ENCODE measurements around the gene CYP2S1.
"Not testable (repeated sequence)": the region's sequence is repeated elsewhere in the genome, so short reads cannot be mapped to it uniquely, and the experiment has no call there.

Gene CYP2S1

DNA sequence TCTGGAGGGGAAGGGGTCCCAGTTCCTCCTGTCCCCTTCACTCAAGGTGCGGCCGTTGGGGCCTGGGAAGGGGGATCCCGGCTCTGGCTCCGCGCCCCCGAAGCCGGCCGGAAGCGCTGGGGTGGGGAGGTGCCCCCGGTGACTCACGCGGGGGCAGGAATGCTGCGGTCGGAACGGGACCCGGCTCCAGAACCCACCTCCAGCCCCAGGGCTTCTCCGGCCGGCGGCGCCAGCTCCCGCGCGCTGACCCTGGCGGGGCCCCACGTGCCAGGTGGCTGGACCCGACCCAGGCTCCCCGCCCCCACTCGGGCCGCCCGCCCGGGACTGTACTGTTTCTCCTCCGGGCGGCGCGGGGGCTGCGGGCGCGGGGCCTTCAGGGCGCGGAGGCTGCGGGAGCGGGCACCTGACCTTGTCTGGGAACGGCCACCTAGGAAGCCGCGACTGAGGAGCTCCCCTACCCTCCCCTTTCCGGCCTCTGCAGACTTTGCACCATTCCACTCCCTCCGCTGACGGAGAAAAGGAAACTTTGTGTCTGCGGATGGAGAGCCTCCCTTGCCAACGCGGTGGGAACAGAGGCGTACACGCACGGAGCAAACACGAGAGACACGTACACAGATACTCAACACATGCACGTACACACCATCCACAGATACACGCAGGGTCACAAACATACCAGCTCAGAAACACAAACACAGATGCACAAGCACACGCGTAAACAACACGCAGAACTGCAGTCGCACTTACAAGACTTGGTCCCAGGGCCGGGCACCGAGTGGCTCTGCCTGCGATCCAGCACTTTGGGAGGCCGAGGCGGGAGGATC is 33.2 kb downstream of the CYP2S1 start:
- DNase-seq (ENCODE audit: low spot score): no peak

DNA sequence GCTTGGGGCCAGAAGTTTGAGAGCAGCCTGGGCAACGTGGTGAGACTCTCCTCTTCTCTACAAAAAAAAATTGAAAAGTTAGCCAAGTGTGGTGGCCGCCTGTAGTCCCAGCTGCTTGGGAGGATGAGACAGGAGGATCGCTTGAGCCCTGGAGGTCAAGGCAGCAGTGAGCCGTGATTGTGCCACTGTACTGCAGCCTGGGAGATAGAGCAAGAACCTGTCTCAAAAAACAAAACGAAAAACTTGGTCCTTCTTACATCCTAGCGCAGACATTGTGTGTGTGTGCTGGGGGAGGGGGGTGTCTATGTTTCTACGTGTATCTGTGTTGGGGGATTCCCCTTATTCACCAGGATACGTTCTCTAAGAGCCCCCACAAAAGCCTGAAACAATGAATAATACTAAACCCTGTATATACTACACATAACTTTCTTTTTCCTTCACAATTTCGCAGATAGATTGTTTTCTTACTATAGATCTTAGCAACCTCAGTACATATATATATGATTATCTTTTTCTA is 33.9 kb downstream of the CYP2S1 start:
- DNase-seq (ENCODE audit: low spot score): no peak

DNA sequence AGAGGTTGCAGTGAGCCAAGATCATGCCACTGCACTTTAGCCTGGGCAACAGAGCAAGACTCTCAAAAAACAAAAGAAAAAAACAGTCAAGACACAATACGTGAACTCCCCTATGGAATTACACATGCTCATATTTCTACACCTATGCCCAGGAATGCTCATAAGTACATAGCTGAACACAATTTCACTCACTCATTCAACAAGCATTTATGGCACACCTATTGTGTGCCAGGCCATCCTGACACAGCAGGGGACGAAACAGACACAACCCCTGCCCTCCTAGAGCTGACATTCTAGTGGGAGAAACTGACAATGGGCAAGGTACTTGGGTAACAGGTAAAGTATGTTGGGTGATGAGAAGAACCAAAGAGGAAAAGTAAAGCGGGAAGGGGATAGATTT is 35.5 kb downstream of the CYP2S1 start:
- no peak for DNase-seq (ENCODE audit: low spot score)

DNA sequence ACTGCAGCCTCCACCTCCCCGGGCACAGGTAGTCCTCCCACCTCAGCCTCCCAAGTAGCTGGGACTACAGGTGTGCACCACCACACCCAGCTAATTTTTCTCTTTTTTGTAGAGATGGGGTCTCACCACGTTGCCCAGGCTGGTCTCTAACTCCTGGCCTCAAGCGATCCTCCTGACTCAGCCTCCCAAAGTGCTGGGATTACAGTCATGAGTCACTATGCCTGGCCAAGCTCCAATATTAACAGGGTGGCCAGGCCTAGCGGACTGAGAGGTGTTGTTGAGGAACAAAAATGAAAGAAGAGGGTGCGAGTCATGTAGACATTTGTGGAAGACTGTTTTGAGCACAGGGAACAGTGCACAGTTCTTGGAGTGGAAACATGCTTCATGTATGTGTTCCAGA is 36.3 kb downstream of the CYP2S1 start:
- DNase-seq (ENCODE audit: low spot score): not testable (repeated sequence)

DNA sequence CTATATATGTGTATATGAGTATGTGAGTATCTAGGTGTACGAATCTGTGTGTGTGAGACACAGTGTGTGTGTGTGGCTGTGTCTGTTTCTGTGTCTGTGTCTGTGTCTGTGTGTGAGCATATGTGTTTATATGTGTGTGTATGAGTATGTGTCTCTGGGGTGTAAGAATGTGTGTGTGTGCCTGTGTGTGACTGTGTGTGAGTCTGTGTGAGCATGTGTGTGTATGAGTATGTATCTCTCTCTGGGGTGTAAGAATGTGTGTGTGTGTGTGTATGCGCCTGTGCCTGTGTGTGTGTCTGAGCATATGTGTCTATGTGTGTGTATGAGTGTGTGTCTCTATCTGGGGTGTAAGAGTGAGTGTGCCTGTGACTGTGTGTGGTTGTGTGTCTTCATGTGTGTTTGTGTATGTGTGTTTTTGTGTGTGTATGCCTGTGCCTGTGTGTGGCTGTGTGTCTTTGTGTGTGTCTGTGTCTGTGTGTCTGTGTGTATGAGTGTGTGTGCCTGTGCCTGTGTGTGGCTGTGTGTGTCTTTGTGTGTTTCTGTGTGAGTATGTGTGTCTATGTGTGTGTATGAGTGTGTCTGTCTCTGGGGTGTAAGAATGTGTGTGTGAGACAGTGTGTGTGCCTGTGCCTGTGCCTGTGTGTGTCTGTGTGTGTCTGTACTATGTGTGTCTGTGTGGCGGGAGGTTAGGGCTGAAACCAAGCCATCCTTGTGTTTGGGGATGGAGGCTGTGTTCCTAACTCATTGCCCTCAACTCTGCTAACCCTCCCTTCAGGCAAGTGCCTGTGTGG is 37.2 kb downstream of the CYP2S1 start:
- DNase-seq (ENCODE audit: low spot score): no peak

DNA sequence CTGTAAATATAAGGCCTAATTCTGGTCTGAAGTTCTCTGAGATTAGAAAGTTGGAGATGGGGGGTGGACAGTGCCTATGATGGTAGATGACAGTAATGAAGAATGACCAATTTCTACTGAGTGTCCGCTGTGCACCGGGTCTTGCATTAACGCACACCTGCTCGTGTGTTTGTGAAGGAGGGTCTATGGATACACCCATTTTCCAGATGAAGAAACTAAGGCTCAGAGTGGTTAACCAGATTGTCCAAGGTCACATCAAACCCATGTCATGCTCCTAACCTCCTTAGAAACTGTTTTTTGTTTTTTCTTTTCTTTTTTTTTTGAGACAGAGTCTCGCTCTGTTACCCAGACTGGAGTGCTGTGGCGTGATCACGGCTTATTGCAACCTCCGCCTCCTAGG is 39.7 kb downstream of the CYP2S1 start:
- DNase-seq (ENCODE audit: low spot score): no peak

DNA sequence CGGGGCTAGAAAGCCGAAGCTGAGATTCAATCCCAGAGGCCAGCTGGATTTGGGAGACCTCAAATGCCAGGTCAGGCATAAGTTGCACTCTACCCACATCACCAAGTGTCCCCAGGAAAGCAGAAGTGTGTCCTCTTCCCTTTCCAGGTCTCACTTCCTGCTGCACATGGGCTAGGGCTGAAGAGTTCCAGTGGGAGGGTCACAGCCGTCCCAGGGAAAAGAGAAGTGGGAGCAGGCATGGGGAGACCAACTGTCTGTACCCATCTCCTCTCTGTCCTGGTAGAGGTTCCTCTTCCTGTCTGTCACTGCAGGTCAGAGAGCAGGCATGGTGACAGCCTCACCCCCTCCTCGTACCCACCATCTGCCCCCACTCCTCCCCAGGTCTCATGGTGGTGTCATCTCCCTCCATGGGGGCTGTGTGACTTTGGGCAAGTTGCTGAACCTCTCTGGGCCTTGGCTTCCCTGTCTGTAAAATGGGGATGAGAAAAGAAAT is 40.8 kb downstream of the CYP2S1 start:
- DNase-seq (ENCODE audit: low spot score): no peak

DNA sequence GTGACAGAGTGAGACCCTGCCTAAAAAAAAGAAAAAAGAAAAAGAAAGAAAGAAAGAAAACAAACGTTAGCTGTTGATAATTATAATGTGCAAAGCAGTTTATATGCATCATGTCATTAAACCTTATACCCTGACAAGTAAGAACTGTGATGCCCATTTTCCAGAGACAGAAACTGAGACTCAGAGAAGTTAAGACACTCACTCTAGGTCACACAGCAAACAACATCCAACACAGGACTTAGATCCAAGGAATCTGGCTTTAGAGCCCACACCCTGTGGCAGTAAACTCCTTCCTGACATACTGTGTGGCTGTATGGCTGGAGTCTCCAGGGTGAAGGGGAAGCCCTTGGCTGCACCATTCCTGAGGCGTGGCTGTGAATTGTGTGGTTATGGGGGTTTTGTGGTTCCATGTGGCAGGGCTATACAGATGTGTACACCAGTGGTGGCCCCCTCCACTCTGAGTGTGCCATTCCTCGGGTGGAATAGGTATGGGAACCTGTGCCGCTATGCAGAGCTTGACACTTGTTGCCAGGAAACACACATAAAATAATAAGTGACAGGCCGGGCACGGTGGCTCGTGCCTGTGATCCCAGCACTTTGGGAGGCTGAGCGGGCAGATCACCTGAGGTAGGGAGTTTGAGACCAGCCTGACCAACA is 41.6 kb downstream of the CYP2S1 start:
- no peak for DNase-seq (ENCODE audit: low spot score)

DNA sequence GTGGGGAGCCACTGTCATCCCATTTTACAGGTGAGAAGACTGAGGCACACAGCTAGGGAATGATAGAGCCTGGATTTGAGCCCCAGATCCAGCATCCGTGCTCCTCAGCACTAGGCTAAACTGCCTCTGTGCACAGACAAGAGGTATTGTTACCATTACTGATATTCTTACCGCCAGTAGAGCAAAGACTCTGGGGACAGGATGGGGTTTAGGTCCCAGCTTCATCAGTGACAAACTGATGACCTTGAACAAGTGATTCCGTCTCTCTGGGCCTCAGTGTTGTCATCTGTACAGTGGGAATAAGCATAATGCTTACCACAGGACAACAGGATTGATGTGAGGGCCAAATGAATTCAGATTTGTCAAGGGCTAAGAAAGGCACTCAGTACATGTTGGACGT is 42.5 kb downstream of the CYP2S1 start:
- DNase-seq (ENCODE audit: low spot score): no peak

DNA sequence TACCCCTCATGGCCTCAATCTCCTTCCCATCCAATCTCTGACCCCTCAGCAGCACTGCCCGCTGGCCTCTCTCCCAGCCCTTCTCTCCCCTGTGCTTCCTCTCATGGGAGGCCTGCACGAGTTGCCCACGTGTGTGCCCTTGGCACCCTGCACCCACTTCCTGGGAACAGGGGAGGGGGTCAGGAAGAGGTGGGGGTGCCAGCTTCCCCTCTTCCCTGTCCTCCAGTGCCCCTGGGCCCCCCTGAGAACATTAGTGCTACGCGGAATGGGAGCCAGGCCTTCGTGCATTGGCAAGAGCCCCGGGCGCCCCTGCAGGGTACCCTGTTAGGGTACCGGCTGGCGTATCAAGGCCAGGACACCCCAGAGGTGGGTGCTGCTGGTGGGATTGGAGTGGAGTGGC is 45.2 kb downstream of the CYP2S1 start:
- DNase-seq (ENCODE audit: low spot score): no peak

DNA sequence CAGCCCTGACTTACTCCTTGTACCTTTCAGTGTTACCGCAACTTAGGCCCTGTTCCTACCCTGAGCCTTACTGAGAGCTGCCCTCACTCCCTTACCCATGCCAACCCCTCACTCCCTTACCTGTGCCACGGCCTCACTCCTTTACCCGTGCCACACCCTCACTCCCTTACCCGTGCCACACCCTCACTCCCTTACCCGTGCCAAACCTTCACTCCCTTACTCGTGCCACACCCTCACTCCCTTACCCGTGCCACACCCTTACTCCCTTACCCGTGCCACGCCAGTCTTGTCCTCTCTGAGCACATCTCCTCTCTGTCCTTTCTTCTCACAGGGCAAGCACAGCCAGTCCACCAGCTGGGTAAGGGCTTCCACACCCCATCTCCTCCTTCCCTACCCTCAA is 46.3 kb downstream of the CYP2S1 start:
- DNase-seq (ENCODE audit: low spot score): no peak

DNA sequence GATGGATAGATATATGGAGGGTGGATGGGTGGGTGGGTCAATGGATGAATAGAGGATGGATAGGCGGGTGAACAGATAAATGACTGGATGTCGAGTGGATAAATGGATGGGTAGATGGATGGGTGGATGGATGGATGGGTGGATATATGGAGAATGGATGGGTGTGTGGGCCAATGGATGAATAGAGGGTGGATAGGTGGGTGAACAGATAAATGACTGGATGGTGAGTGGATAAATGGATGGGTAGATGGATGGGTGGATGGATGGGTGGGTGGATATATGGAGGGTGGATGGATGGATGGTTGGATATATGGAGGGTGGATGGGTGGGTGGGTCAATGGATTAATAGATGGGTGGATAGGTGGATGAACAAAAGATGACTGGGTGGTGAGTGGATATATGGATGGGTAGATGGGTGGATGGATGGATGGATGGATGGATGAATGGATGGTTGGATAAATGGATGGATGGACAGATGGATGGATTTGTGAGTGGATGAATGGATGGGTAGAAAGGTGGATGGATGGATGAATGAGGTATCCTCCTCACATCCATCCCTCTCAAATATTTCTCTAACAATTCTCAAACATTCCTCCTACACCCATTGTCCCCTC is 47.0 kb downstream of the CYP2S1 start:
- no peak for DNase-seq (ENCODE audit: low spot score)

DNA sequence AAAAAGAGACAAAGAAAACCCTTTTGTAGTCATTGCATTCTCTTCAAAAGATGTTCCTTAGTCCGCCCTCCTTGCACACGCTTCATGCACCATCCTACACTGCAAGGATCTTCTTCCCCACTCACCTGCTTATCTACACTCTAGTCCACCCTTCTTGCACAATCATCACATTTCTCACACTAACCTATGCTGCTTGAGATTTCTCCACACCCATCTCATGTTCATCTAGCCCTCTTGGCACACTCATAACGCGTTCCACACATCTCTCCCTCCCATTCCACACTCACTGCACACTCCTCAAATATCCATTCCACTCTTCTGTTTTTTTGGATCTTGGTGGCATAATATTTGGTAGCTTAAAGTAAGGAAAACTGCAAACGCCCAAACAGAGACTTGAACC is 48.8 kb downstream of the CYP2S1 start:
- no peak for DNase-seq (ENCODE audit: low spot score)

DNA sequence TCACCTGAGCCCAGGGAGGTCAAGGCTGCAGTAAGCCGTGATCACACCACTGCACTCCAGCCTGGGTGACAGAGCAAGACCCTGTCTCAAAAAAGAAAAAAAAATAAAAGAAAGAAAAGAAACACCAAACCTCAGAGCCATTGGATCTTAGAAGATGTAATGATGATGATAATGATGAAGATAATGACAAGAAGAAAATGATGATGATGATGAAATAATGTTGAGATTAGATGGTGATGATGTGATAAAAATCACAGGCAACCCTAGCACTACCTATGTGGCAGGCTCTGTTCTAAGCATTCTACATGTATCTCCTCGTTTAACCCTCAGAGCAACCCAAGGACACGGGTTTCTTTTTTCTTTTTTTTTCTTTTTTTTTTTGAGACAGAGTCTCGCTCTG is 51.1 kb downstream of the CYP2S1 start:
- no peak for DNase-seq (ENCODE audit: low spot score)

DNA sequence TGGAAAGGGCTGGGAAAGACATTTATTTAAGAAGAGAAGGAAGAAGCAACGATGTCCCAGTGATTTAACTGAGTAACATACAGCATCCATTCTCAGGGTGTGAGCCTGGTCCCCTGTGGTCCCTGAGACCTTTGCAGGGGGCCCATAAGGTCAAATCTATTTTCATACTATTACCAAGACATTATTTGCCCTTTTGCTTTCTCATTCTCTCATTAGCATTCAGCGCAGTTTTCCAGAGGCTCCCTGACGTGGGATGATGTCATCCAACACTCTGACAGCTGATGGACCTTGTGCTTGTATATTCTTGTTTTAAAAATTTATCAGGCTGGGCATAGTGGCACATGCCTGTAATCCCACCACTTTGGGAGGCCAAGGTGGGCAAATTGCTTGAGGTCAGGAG is 52.8 kb downstream of the CYP2S1 start:
- no peak for DNase-seq (ENCODE audit: low spot score)

DNA sequence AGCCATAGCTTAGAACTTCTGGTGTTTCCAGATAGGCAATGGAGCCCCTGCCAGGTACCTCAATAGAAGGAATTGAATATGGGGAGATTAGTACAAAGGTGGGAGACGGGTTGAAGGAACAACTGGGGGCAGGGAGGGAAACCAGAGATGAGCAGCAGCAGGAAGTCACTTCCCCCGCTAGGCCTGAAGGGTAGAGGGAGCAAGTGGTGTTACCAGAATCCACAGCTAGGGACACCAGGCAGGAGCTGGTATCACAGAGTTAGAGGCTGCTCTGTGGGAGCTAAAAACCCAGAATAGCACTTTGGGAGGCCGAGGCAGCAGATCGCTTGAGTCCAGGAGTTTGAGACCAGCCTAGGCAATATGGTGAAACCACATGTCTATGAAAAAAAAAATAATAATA is 55.9 kb downstream of the CYP2S1 start:
- no peak for DNase-seq (ENCODE audit: low spot score)

DNA sequence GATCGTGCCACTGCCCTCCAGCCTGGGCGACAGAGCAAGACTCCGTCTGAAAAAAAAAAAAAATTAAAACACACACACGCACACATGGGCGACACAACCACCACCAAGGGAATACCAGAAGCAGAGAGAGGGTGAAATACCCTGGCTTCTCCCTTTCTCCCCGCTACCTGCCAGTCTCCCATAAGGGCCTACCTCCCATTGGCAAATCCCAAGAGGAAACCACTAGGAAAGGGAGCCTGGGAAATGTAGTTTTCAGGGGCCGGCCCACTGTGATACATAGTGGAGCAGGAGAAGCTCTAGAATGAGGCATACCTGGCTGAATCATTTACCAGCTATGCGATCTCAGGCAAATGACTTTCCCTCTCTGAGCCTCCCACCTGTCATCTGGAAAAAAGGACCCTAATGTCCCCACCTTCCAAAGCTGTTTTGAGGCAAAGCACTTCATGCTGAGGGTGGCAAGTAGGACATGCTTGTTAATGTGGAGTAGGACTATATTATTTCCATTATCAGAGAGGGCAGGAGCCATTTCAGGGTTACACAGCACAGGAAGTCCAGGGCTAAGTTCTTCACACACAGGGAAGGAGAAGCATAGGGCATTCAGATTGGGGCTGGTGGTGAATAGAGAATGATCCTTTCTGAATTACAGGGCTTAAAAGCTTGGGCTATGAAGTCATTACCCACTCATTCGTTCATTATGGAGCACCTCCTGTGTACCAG is 56.8 kb downstream of the CYP2S1 start:
- no peak for DNase-seq (ENCODE audit: low spot score)

DNA sequence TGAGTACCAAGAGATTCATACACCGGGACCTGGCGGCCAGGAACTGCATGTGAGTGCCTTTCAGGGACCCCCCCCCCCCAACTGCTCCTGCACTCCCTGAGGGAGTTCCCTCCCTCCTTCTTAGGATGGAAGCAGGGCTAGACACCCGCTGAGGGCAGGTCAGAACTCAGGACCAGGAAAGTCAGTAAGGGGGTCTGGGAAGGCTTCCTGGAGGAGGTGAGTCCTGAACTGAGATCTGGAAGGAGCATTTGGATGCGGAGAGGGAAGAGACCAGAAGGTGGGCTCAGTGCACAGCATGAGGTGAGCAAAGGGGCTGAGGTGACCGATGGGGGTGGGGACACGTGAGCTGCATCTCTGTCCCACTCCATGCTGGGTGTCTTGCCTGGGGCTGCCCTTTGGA is 60.6 kb downstream of the CYP2S1 start:
- DNase-seq (ENCODE audit: low spot score): no peak

DNA sequence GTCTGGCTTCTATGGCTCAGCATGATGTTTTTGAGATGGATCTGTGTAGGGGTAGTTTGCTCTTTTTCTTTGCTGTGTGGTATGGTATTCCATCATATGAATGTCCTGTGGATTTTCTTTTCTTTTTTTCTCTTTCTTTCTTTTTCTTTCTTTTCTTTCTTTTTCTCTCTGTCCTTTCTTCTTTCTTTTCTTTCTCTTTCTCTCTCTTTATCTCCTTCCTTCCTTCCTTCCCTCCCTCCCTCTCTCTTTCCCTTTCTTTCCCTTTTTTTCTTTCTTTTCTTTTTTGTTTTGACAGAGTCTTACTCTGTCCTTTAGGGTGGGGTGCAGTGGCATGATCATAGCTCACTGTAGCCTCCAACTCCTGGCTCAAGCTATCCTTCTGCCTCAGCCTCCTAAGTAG is 62.2 kb downstream of the CYP2S1 start:
- no peak for DNase-seq (ENCODE audit: low spot score)

All from NAMALWA (cell line).